Upper lobe of right lung (tissue), 1 donor: ENCODE results near the gene PLEKHA4. TPM values are rescaled to one million over a fixed set of nuclear protein-coding genes. Genes with fewer than 3 reads are reported as not detected.
"Not testable (repeated sequence)": the region's sequence is repeated elsewhere in the genome, so short reads cannot be mapped to it uniquely, and the experiment has no call there.

Experiments
- ATAC-seq: fragments of 200-7000 bp; cut with Tn5 transposase; one replicate; pipeline ENCODE4 v1.9.1; 2020; ENCODE audit warnings: mild to moderate bottlenecking, moderate library complexity
- DNase-seq: peaks from one replicate; pipeline ENCODE4 v3.0.0-alpha.2; 2020
- H3K27ac ChIP-seq: fragments of 200-600 bp; one replicate; pipeline ENCODE4 v1.8.0; 2022
- H3K27me3 ChIP-seq: fragments of 200-600 bp; one replicate; pipeline ENCODE4 v1.8.0; 2022; ENCODE audit warnings: mild to moderate bottlenecking
- H3K36me3 ChIP-seq: fragments of 200-600 bp; one replicate; pipeline ENCODE4 v1.8.0; 2022
- H3K4me1 ChIP-seq: fragments of 200-600 bp; one replicate; pipeline ENCODE4 v1.8.0; 2022
- H3K4me3 ChIP-seq: fragments of 200-600 bp; one replicate; pipeline ENCODE4 v1.8.0; 2022; ENCODE audit warnings: mild to moderate bottlenecking
- H3K9me3 ChIP-seq: fragments of 200-600 bp; one replicate; pipeline ENCODE4 v1.8.0; 2022
- intact Hi-C: fragments of 100-400 bp; cut with DNase I; formaldehyde crosslinking; loops from one replicate; pipeline ENCODE4 v1.11.0; 2022
- total RNA-seq: library from RNA; stranded (reverse); fragmentation: NEBNext Ultra II Directional; extraction: Animal tissue kit (Norgen Biotek cat#: 25700); gene quantifications from one replicate; pipeline ENCODE4 v1.2.1, GENCODE V29; 2021
- TF ChIP-seq, protein P1 (sequence below): fragments of 200-600 bp; IDR thresholded peaks from one replicate; pipeline ENCODE4 v1.8.0; 2022; ENCODE audit warnings: antibody characterized with exemption
- donor health status: DM: no; HTN: yes; CAD: no; lungs with severe emphysema.

The PLEKHA4 gene
- total RNA-seq, 1 donor from 2014 or later: 16.0 TPM

DNA sequence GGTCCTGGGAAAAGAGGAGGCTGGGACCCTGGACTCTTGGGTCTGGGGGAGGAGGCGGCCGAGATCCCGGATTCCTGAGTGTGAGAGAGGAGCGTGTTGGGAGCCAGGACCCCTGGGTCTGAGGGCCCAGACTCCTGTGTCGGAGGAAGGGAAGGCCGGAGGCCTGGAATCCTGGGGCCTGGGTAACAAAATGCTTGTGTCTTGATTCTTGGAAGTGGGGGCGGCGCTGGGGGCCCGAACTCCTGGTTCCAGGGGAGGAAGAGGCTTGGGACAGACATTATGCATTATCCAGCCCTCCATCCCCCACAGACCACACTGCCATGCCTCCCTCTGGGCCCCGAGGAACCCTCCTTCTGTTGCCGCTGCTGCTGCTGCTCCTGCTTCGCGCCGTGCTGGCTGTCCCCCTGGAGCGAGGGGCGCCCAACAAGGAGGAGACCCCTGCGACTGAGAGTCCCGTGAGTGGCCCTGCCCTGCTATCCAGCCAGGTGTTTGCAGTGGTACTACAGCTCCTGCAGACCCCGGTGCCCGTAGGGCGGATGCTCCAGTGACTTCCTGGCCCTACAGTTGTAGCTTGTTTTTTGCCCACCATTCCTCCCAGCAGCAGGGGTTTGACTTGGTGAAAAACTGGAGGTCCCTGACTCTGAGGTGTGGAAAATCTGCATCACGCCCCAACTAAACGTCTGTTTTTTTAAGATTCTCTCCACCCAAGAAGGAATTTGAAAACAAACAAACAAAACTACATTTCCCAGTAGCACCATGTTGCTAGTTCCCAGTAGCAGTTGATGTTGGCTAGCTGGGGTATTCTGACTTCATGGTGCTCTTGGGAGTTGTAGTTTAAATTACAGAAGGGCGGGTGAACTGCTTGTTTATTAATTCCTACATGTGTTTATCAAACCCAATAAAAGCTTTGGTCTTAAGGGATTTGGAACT, 32.3 kb upstream of the PLEKHA4 start:
- H3K36me3 ChIP-seq: peaks cover 24% of the 10 kb centered on the region
- no peak for ATAC-seq
- no peaks in the 10 kb centered on the region for H3K9me3 ChIP-seq
- DNase-seq: no peak
- peak overlapping the region; percentile 98 for H3K4me3 ChIP-seq
- H3K27me3 ChIP-seq: no peaks in the 10 kb centered on the region
- intact Hi-C loops: no loop called here
- TF ChIP-seq, protein P1, sequence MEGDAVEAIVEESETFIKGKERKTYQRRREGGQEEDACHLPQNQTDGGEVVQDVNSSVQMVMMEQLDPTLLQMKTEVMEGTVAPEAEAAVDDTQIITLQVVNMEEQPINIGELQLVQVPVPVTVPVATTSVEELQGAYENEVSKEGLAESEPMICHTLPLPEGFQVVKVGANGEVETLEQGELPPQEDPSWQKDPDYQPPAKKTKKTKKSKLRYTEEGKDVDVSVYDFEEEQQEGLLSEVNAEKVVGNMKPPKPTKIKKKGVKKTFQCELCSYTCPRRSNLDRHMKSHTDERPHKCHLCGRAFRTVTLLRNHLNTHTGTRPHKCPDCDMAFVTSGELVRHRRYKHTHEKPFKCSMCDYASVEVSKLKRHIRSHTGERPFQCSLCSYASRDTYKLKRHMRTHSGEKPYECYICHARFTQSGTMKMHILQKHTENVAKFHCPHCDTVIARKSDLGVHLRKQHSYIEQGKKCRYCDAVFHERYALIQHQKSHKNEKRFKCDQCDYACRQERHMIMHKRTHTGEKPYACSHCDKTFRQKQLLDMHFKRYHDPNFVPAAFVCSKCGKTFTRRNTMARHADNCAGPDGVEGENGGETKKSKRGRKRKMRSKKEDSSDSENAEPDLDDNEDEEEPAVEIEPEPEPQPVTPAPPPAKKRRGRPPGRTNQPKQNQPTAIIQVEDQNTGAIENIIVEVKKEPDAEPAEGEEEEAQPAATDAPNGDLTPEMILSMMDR: no peak
- peaks cover 35% of the 10 kb centered on the region for H3K4me1 ChIP-seq
- peak overlapping the region; percentile 87 for H3K27ac ChIP-seq

DNA sequence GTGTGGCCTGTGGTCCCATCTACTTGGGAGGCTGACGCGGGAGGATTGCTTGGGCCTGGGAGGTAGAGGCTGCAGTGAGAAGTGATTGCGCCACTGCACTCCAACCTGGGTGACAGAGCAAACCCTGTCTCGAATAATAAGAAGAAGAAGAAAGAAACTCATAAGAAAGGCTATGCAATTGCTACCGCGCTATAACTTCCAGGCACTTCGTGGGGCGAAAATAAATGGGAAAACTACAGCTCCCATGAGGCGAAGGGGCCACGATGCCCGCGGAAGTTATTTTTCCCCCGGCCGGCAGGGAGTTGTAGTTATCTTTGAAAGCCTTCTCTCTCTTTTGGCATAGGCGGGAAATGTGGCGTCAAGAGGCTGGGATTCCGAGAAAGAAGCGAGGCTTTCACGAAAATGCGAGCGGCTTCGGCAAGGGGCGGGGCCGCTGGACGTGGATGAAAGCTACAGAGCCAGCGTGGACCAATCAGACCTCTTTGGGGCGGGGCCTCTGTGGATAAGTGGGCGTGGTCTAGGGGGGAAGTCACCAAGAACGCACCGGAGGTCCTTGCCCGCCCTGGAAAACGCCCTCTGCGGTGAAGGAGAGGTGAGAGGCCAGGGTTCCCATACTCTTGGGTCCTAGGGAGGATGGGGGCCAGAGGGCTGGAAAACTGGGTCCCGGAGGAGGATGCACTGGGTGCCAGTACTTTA, 31.5 kb upstream of the PLEKHA4 start, which contains the start of gene NUCB1:
NUCB1 (plus strand) TSS at position 532 of the 696 bp plus-strand sequence. CDS start 485 bp downstream, outside the sequence.
- Histone ChIP-seq H3K4me1 (peaks cover 39% of the 10 kb centered on the region), H3K9me3 (no peaks in the 10 kb centered on the region), H3K27ac (peak within 1 kb of the TSS; percentile 87), H3K27me3 (no peaks in the 10 kb centered on the region), H3K36me3 (peaks cover 16% of the 10 kb centered on the region), H3K4me3 (peak within 1 kb of the TSS; percentile 98)
- intact Hi-C loops: no loop called here
- DNase-seq (peak; percentile 99), ATAC-seq (peak; percentile 99)
- TF ChIP-seq, protein P1: peak; percentile 36

DNA sequence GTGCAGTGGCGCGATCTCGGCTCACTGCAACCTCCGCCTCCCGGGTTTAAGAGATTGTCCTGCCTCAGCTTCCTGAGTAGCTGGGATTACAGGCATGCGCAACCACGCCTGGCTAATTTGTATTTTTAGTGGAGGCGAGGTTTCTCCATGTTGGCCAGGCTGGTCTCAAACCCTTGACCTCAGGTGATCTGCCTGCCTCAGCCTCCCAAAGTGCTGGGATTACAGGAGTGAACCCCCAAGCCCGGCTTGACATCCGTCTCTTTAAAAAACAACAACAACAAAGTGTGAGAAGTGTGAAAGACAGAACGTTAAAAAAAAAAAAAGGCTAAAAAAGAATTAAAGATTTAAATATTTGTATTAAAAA, 31.0 kb upstream of the PLEKHA4 start:
- intact Hi-C loops, DNase-seq, ATAC-seq, H3K27me3 ChIP-seq, H3K9me3 ChIP-seq: not testable (repeated sequence)
- Histone ChIP-seq H3K27ac (peak overlapping the region; percentile 87), H3K4me1 (peaks cover 39% of the 10 kb centered on the region), H3K36me3 (peaks cover 11% of the 10 kb centered on the region), H3K4me3 (peak overlapping the region; percentile 98)

DNA sequence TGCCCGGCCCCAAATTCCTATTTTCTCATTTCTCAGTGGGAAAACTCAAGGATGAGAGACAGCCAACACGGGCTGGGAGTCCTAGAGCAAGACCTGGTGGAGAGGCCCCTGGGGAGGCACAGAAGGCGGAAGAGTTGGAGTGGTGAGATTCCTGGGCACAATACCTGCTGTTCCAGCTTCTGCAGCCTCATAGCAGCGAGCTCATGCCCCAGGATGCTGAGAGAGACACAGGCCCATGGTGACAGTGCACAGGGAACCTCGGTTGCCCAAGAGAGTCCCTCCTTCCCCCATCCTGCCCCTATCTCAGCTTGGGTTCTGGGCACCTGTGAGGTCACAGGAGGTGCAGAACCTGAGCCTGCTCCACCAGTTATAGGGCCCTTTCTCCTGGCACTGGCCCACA, 28.8 kb upstream of the PLEKHA4 start:
- H3K9me3 ChIP-seq: no peaks in the 10 kb centered on the region
- no peaks in the 10 kb centered on the region for H3K27me3 ChIP-seq
- intact Hi-C loops: no loop called here
- H3K27ac ChIP-seq: no peak overlapping the region
- H3K4me3 ChIP-seq: no peak overlapping the region
- ATAC-seq (no peak), DNase-seq (no peak)
- TF ChIP-seq, protein P1: no peak
- peaks cover 30% of the 10 kb centered on the region for H3K4me1 ChIP-seq
- peaks cover 7% of the 10 kb centered on the region for H3K36me3 ChIP-seq

DNA sequence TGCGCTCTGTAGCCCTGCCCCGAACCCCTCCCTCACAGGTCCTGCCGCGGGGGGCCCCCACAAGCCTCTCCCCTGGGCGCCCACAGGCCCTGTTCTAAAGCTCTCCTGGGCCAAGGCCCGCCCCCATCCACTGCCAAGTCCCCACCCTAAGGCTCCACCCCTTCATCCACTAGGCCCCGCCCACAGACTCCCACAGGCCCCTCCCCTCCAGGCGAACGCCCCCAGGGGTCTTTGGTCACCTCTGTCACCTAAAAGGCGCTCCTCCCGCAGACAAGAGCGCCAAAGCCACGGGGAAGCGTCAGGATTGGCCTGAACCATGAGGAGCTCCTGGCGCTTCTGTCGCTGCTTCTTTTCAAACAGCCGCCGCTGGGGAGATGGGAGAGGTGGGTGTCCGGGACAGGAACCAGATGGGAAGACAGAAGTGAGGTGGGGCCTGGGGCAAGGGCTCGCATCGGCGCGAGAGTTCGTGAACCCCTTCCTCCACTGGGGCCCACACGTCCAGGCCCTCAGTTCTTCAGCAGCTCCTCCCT, 27.8 kb upstream of the PLEKHA4 start:
- peak overlapping the region; percentile 42 for H3K4me3 ChIP-seq

More for the DNA sequence above, 27.8 kb upstream of the PLEKHA4 start:
- ATAC-seq (peak; percentile 22), DNase-seq (peak; percentile 78)
- no peaks in the 10 kb centered on the region for H3K9me3 ChIP-seq
- H3K27ac ChIP-seq: peak overlapping the region; percentile 30
- TF ChIP-seq, protein P1: no peak
- H3K36me3 ChIP-seq: no peaks in the 10 kb centered on the region
- H3K27me3 ChIP-seq: no peaks in the 10 kb centered on the region
- intact Hi-C loops: no loop called here
- peaks cover 20% of the 10 kb centered on the region for H3K4me1 ChIP-seq
